Stimulated activated CD8-positive, alpha-beta memory T cell treated with anti-CD3 and anti-CD28 coated beads, Interleukin-15, amount 100 ng/mL, for 1 hour (primary cell): ENCODE measurements around the gene F8.
A peak's percentile ranks its signal among the peaks of the same experiment; 100 is the strongest.

ENCODE experiments used
- DNase-seq: peaks from one replicate; pipeline ENCODE4 v3.0.0-alpha.2; 2020; ENCODE audit warnings: low read depth

F8 gene

DNA sequence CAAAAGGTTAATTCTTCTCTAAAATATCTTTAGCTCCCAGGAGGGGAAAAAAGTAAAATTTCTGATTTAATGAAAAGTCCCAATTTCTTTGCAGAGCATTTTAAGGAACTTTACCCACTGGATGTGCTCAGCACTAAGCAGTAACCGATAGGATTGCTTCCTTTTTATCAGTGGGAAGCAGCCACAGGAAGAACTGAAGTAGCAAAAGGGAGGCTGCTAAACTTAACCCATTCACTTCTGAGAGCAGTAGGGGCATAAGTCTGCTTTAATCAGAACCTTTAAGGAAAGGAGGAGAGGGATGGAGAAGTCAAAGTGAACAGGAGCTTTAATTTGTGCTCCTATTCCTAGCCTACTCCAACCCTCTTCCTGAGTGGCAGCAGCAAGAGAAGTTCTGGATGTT lies at the start of gene F8:
Gene F8, minus strand, starts transcription at position 139 of the 400 bp plus-strand sequence. CDS start 171 bp downstream, outside the sequence.
- DNase-seq = no peak

DNA sequence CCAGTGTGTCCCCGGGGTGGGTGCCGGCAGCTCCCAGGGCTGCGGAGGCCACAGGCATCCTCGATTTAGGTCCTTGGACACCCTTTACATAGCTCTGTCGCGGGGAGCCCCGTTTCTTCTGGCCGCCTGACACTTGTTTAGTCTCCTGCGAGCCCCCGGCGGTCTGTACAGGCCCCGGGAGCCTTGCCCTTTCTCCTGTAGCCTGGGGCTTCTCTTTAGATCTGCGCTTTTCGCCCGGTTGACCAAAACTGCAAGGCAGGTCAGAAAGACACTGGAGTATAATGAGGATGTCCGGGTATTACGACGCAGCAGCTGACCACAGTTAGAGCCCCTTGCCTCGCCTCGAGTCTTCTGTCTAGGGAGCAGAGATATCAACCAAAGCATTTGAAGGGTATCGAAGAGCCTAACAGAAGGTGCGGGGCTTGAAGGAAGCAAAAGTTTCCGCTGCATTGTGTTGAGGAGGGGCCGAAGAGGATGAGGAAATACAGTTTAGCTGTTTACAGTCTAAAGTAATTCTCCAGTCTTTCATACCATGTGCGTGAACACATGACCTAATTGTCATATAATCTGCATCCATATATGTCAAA lies 49.3 kb upstream of the F8 start:
- DNase-seq = no peak

DNA sequence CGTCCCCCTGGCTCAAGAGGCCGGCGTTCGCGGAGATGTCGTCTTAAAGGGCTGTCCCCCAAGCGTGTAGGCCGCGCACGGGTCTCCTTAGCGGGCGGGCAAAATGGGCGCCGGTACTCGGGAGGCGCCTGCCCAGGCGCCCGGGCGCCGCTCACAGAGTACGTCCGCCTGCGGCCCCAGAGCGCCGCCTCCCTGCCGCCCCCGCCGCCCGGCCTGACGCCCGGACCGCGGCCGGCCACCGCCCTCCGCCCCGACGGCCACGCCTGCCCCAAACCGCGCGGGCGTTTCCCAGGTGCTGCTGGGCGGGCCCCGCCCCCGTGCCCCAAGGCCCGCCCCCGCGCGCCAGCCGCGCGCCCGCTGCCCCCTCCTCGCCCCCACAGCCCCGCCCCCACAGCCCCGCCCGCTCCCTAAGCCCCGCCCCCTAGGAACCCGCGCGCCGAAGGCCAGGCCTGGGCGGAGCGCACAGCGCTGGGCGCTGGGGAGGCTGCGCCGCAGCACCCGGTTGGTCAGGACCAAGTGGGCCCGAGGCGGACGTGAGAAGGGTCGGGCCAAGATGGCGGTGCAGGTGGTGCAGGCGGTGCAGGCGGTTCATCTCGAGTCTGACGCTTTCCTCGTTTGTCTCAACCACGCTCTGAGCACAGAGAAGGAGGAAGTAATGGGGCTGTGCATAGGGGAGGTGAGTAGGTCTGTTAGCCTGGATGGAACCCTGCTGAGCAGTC lies 48.6 kb upstream of the F8 start, which contains the start of the genes BRCC3, CMC4 and MTCP1:
Gene BRCC3, plus strand, starts transcription at position 534 of the 719 bp plus-strand sequence. Its CDS starts 20 bp downstream, at position 554.
Gene CMC4, minus strand, starts transcription at position 162 of the 719 bp plus-strand sequence. CDS start 7,113 bp downstream, outside the sequence.
Gene MTCP1, minus strand, starts transcription at position 162 of the 719 bp plus-strand sequence. CDS start 5,126 bp downstream, outside the sequence.
- peak; percentile 42 for DNase-seq

DNA sequence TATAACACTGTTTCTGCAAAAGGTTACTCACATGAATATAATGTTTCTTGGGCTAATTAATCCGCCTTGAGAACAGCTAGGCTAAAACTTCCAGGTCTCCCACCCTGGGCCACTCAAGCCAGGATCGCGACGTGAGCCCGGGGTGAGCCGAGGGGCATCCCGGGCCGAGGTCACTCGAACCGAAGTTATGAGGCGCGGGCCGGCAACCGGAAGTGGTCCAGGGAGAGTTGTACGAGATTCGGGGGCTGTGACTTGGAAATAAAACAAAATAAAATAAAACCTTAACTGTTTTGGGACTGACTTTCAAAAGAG lies 48.1 kb upstream of the F8 start:
- DNase-seq = no peak

DNA sequence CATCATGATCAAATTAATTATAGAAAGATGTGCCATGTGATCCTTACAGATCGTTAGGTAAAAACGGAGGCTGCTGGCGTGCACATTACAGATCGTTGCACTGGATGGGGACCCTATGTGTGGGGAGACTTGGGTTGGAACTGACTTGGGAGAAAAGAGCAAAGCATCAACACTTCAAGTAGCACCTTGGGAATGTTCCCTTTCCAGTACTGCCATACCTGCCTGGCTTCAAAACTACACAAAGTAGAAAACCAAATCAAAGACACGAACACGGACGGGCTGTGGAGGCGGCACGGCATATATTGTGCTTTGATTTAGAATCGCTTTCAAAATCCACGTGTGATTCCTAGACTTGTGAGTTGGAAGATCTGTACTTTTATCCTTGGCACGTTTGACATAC lies 47.5 kb upstream of the F8 start:
- no peak for DNase-seq

DNA sequence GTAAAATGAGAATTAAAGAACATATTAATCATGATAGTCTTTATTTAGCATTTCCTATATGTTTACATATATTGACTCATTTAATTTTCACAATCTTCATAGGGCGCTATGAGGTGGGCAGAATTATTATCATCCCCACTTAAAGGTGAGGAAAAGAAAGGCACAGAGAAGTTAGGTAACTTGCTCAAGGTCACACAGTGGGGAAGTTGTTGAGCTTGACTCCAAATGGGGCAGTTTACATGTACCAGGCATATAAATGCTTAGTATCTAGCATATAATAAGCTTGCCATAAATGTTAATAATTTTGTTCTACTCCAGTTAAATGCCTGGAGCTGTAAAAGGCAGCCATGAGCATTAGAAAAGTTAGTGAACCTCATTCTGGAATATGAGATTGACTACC lies 46.9 kb upstream of the F8 start:
- no peak for DNase-seq

DNA sequence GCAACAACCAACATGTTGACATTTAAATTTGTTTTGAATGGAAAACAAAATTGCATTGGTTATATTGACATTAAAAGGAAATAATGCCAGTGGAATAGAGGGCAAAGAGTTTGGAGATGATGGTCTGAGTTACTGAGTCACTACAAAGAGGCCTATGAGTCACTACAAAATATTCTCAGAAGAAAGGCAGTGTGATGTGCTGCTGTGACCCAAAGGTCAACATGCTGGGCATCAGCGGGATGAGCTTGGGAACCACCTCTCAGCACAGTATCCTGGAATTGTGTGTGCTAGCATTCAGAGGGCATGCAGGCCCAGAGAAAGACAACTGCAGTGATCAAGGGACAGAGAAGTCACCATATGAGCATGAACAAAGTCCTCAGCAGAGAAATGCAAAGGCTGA lies 45.6 kb upstream of the F8 start:
- DNase-seq = no peak

DNA sequence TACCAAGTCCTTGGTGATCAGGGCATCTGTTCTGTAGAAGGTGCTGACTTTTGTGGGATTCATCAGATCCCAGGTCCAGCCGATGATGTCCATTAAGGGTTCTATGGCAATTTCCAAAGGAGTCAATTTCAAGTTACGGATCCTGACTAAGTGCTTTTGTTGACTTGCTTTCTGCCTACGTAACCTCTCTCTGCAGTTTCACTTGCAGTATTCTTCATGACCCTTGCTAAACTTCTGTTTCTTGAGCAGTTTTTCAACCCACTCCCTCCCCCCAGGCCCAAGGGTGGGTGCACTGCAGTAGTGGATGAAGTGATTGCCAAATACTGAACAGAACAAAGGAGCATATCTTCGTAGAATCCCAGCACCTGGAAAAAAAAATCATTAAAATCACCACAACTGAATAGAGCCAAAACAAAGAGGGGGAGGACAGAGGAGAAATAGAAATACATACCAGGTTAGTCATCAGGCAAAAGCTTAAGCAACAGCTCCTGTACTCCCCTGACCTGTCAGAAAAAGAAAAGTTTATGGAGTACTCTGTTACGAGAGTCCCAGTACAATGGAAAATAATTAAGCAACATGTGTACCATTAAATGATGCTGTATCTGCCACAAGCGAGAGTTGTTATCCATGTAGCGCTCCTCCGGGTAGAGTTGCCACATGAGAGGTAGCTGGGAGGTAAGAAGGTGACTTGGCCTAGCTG lies 42.7 kb upstream of the F8 start:
- DNase-seq = no peak

DNA sequence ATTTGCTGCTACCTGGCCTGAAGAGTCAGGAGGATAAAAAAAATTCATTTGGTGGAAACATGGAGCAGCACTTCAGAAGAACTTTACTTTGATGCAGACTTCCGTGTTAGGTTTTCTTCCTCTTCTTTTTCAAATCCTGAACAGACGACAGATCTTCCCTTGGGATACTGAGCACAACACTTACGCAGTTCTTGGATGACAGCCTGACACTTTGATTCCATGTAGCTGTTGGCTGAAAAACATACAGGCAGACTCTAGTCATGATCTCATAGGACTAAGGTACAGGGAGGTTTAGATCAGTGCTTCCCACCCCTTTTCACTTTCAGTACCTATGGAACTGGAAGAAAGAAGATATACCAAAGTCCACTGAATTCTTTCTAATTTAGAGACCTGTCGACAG lies 39.2 kb upstream of the F8 start:
- no peak for DNase-seq

DNA sequence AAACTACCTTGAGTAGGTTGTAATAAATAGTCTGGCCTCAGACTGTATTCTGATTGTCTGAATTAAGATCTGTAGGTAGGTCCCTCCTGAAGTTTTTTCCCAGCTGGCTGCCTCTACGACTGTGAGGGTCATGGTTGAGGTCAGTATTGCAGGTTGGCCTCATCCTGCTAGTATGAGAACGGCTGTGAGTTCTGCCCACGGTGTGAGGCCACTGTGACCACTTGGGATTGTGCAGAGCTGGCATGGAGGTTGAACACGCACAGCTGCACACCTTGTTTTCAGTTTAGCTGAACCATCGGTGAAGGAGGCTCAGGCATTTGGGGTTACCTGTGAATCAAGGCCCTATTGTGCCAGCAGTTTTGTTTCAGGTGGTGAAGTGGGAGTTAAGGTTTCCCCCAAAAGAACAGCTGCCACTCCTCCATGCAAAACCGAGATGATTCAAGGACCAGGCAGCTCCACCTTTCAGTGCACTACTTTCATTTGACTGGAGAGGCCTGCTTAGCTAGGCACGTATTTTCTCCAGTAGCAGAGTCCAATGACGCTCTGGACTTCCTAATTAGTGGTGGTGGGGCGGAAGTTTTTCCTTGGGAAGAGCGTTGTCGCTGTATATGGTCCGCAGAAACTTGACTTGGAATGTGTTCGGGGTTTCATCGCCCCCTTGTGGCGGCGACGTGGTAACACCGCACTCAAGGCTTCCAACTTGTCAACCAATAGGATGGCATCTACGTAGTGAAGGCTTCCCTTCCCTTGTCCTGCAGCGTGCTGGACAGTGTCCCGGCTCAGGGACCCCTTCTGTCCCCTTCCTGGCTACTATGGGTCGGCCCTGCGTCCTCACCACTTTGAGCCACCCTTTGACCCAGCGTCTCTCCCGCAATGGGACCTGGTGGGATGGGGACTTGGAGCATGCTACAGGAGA lies 34.6 kb upstream of the F8 start:
- no peak for DNase-seq

DNA sequence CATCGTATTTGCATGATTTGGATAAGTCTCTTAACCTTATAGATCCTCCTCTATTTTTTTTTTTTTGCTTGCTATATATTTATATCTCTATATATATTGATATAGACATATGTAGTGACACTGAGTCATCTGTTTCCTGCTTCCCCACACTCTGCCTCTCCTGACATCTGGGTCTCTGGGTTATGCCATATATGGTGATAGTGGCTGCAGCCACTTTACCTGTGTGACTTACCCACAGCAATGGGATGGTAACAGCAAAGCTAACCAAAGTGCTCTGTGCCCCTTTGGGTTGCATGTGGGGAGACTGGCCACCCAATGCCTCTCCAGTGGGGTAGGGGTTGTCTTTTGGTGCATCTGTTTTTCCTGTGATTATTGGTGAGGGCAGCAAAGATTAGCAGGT lies 33.9 kb upstream of the F8 start:
- DNase-seq = no peak

DNA sequence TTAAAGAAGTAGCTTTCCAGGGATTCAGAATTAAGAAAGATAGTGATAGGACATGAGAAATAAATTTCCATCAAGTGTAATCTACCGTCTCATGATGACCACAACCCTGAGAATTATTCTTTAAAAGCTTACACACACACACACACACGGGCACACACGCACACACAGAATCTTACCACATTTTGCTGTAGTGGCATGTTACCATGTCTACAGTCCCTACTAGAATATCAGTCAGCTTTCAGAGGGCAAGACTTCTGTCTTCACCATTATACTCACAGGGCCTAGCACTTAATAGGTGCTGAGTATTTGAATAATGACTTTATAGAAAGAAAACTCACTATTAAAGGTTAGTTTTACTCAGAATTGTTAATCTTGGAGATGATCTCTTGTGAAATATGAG lies 33.0 kb upstream of the F8 start:
- no peak for DNase-seq

DNA sequence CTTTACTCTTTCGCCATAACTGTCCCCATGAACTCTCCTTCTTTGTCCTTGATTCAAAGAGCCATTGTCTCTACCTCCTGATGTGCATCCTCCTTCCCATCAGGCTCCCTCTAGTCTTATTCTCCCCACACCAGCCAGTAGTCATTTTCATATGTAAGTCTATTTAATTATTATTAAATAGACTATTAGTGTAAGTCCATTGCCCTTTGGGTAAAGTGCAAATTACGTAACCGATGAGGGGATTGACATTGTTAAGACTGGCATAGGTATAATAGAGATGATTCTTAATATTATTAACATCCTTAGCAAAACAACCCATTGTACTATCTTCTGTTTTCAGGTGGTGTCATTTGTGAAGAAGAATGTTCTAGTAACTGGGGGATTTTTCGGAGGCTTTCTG lies 31.7 kb upstream of the F8 start:
- DNase-seq = no peak

DNA sequence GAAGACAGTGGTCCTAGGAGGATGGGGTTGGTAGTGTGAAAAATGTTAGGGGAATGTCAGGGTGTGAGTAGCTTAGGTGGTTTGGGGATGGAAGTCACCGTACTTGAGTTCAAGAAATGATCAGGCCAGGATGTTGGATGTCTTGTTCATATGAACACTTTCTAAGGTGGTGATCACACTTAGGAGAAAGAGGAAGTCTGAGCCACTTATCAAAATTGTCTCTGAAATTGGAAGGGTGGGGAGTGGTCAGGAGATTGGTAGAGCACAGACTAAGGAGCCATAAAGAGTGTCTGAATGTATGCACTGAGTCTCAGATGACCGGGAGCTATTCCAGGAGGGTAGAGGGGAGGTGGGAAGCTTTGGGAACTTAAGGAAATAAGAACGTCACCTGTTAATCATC lies 31.1 kb upstream of the F8 start:
- DNase-seq = no peak

DNA sequence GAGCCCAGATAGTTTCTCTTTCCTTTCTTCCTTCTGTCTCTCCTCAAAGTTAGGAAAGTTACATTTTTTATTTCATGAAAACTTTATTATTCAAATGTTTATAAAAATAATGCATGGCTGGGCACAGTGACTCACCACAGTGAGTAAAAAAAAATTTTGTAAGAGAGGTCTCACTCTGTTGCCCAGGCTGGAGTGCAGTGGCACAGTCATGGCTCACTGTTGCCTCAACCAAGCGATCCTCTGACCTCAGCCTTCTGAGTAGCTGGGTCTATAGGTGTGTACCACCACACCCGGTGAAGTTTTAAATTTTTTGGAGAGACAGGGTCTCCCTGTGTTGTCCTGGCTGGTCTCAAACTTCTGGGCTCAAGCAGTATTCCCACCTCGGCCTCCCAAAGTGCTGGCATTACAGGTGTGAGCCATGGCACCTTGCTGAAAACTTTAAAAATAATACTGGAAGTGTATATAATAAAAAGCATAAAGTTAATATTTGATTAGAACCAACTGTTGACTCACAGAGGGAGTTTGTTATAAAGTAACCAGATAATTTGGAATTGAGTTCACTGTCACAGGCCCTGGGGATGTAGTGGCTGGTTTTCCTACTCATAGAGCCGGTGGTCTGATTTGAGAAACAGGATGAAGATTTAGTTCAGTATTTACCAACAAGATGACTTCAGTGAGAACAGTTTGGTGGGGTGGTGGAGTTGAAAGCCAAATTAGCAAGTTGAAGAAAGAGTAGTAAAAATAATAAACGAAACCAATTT lies 30.4 kb upstream of the F8 start:
- DNase-seq = no peak

DNA sequence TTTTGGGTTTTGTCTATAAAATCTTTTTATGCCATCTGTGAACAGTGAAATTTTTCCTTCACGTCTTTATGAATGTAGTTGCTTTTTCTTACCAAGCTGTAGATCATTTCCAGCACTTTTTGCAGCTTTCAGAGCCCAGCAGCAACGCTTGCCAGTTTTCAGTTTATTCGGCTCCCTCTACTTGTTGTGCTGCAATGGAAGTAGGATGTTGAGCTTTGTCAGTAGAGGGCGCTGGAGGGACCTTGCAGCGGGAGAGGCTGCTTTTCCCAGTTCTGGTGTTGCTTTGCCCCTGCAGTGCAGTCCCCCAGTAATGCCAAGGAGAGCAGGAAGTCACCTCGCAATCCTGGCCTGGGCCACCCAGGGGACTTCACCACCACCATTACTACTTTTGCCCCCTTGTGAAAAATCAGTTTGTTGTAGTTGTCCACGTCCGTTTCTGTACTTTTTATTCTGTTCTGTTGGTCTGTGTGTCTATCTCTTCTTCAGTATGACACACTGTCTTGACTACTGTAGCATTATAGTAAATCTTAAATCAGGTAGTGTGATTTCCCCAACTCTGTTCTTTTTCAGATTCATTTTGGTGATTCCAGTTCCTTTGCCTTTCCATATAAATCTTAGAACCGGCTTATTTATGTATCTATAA lies 26.6 kb upstream of the F8 start:
- no peak for DNase-seq

DNA sequence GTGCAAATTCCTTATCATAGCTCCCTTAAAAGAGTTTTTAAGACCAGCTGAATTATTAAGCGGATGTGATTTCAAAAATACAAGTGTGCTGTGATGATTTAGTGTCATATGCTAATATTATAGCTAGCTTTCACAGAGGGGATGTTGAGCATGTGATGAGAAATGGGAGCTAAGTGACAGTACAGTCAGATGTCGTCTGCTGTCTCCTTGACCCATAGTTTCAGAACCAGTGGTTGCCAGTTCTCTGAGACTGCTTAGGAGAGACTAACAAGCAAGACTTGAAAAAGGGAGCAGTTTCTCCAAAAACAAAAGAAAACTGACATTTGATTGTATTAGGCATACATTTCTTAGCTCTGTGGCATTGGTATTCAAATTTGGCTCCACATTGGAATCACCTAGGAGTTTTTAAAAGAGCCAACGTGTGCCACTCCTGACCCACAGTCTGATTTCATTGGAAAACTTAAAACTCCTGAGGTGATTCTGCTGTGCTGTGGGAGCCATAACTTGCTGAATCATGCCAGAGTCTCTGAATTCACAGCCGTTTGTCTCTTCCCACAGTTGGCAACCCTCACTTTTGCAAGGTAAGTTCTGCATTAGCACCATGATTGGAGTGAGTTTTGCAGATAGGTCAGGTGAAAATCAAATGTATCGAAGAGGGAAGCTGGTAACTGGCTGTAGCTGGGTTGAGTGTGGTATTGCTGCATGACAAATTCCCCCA lies 24.4 kb upstream of the F8 start:
- no peak for DNase-seq

DNA sequence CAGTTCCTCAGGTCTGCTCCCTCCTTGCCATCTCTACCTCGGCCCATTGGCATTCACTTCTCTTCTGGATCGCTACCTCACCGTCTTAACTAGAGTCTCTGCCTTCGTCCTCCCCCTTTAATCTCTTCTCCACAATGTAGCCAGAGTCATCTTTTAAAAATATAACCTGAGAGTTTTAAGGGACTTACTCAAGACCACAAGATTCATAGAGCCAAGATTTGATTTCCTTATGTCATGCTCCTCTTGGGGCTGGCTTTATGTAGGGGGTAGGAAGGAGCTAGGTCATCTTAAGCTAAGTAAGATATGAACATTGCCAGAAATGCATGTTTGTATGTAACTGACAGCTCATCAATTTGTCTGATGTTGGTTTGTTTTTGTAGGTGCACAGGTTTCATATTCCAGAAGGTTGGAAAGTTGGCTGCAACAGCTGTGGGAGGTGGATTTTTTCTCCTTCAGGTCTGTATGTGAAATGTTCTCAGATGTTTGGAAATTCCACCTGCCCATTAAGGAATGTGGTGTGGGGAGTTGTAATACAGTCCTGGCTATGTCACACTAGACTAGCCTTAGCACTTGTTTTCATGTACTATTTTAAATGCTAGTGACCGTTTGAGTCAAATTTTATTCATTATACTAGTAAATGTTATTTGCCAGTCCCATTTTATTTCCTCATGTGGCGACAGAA lies 23.7 kb upstream of the F8 start:
- no peak for DNase-seq

DNA sequence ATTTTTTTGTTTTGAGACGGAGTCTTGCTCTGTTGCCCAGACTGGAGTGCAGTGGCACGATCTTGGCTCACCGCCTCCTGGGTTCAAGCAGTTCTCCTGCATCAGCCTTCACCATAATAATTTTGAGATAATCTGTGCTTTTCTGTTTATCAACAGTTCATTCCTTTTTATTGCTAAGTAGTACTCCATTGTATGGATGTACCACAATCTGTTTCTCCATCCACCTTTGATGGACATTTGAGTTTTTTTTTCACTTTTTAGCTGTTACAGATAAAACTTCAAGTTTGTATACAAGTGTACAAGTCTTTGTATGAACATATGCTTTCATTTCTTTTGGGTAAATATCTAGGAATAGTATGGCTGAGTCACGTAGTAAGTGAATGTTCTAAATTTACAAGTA lies 13.2 kb upstream of the F8 start:
- DNase-seq = no peak

DNA sequence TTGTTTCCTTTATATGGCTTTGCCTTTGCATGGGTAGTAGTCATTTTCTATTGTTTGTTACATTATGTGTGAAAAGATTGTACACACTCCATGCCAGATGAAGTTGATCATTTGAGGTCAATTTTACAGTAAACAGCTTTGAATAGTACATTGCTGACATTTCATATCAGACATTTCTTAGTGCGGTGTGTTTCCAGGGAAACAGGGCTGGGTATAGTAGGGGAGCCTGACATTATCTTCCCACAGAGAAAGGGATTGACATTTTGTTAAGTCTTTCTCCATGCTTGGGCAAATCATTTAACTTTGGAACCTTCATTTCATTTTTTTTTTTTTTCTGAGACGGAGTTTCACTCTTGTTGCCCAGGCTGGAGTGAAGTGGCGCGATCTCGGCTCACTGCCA lies 9.1 kb upstream of the F8 start:
- DNase-seq = no peak
